Esophagus (tissue), 2 donors: ENCODE data around the gene GH1. TPM values are rescaled to one million over a fixed set of nuclear protein-coding genes. Genes with fewer than 3 reads are reported as not detected.

Experiments
- H3K27ac ChIP-seq, 2 donors: one replicate each; pipeline ENCODE4 v1.5.1; 2013; ENCODE audit warnings: low read depth in 2 of 2, mild to moderate bottlenecking in 2 of 2, inconsistent platforms in 1 of 2, low read length in 1 of 2, moderate library complexity in 1 of 2
- H3K27me3 ChIP-seq, 2 donors: one replicate each; pipeline ENCODE4 v1.6.1; 2013; ENCODE audit warnings: low read length in 2 of 2, control low read depth in 1 of 2, mild to moderate bottlenecking in 1 of 2; ENCODE audit not compliant: insufficient read depth in 2 of 2, control insufficient read depth in 1 of 2
- H3K36me3 ChIP-seq, 2 donors: one replicate each; pipeline ENCODE4 v1.6.1; 2013; ENCODE audit warnings: low read length in 1 of 2; ENCODE audit not compliant: control insufficient read depth in 2 of 2, insufficient read depth in 2 of 2
- H3K4me1 ChIP-seq, 2 donors: one replicate each; pipeline ENCODE4 v1.6.1; 2013; ENCODE audit warnings: low read length in 1 of 2; ENCODE audit not compliant: control insufficient read depth in 2 of 2, insufficient read depth in 2 of 2
- H3K4me3 ChIP-seq, 2 donors: one replicate each; pipeline ENCODE4 v1.5.1; 2013; ENCODE audit warnings: low read length in 2 of 2, mild to moderate bottlenecking in 2 of 2, low read depth in 1 of 2, moderate library complexity in 1 of 2
- H3K9me3 ChIP-seq, 2 donors: one replicate each; pipeline ENCODE4 v1.6.1; 2013; ENCODE audit warnings: mild to moderate bottlenecking in 2 of 2, low read depth in 1 of 2, low read length in 1 of 2, moderate library complexity in 1 of 2; ENCODE audit not compliant: control insufficient read depth in 2 of 2, insufficient read depth in 1 of 2
- WGBS, 2 donors: extraction: QIAGEN DNeasy Blood & Tissue Kit; methylation state at CpG; one replicate each; pipeline ENCODE4 v1.1.7; 2013; 5-methylcytosine and 5-hydroxymethylcytosine counted together
- polyA plus RNA-seq, 2 donors: library from polyadenylated mRNA; stranded (reverse); fragments of 200-250 nt; gene quantifications; one replicate each; pipeline ENCODE4 v1.2.3, GENCODE V29; 2013
- donor health status: healthy with polysubstance abuse.
- donor health status: Bipolar disorder and iron deficiency.

Gene GH1
- polyA plus RNA-seq, 2 donors, result not detected

DNA sequence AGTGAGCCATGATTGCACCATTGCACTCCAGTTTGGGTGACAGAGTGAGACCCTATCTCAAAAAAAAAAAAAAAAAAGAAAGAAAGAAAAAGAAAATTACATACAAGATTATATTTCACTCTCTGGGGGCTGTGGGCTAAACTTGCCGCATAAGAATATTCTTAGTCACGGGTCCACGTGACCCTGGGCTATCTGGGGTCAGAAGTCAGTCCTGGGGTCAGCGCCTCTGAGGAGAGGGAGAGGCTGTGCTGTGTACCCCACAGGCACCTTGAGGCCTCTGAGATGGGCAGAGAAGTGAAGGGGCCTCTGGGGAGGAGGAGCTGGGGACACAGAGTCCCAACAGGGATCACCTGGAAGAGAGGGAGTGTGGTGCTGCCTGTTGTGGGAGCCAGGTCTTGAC, 19.3 kb upstream of the GH1 start:
- no peak overlapping the region for H3K4me3 ChIP-seq
- no peak overlapping the region for H3K27ac ChIP-seq
- no peaks in the 10 kb centered on the region for H3K4me1 ChIP-seq
- H3K9me3 ChIP-seq, result peaks cover 0 to 2% of the 10 kb centered on the region in 2 donors
- no peaks in the 10 kb centered on the region for H3K27me3 ChIP-seq
- no peaks in the 10 kb centered on the region for H3K36me3 ChIP-seq
- 92 to 97% methylated on average over 4 of the region's 4 CpGs for whole genome bisulfite sequencing, 2 donors

DNA sequence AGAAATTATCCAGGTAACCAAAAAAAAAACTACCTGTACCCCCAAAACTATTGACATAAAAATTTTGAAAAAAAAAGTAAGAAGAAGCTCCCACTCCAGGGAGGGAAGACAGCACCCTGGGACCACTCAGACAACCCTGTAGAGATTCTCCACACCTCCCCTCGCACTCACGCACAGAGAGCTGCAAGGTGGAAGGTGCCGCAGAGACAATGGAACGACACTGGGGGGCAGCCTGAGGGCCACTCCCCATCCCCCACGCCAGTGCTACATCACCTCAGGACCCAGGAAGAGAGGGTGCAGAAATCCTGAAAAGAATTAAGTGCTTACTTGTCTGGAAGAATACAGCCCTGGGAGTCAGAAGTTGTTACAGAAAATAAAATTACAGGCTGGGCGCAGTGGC, 18.7 kb upstream of the GH1 start:
- Histone ChIP-seq H3K9me3 (no peaks in the 10 kb centered on the region), H3K27ac (no peak overlapping the region), H3K4me3 (no peak overlapping the region), H3K4me1 (no peaks in the 10 kb centered on the region), H3K36me3 (no peaks in the 10 kb centered on the region), H3K27me3 (no peaks in the 10 kb centered on the region)
- 86 to 87% methylated on average over 6 of the region's 6 CpGs for WGBS, 2 donors

DNA sequence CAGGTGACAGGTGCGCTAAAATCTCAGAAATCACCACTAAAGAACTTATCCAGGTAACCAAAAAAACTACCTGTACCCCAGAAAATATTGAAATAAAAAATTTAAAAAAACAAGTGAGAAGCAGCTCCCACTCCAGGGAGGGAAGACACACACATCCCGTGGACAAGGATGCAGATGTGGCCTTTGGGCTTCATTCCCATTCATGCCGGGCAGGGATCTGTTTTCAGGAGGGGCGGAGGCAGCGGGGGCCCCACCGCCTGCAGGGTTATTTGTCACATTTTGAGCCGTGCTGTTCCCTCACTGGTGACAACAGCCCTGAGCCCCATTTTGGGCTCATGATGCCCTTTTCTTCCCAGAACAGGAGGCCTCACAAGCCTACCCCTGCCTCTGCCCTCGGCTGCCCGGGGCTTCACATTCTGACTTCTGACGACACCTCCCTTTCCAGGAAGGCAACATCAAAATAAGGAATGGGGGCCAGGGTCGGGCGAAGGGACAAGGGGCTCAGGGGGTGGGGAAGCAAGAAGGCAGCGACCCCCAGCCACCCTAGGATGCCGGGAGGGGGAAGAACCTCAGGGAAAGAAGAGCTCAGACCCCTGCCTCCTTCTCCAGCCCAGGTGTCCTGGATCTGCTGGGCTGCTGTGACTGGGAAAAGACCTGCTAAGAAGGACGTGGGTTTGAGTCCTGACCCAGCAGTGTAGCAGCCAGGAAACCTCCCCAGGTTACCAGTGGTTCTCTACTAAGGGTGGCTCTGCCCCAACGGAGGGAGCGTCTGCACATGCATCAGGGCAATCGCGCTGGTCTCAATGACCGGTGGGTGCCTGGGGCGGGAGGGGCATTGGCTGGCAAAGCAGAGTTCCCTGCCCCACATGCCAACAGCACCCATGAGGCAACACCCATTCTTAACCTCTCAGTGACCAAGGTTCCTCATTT, 15.8 kb upstream of the GH1 start:
- Histone ChIP-seq H3K9me3 (peaks cover 0 to 3% of the 10 kb centered on the region in 2 donors), H3K27me3 (no peaks in the 10 kb centered on the region), H3K4me1 (peaks cover 0 to 10% of the 10 kb centered on the region in 2 donors), H3K36me3 (no peaks in the 10 kb centered on the region), H3K4me3 (no peak overlapping the region), H3K27ac (no peak overlapping the region)
- 73 to 76% methylated on average over 21 of the region's 21 CpGs for whole genome bisulfite sequencing, 2 donors

DNA sequence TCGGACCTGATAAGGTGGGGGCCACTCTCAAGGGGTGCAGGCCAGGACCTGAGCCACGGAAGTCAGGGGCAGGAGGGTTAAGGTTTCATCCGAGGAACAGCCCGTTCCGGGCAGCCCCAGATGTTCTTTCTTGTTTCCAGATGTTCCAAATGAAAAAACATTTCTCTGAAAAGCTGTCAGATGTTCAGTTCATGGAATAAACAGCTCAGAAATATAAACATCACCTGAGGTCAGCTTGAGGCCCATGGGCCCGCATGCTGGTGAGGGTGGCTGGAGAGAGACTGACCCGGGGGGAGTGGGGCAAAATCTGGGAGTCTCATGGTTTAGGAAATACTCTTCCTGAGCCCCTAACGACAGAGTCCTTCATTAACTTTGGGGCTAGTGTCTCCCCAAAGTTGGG, 15.0 kb upstream of the GH1 start:
- Histone ChIP-seq H3K27me3 (no peaks in the 10 kb centered on the region), H3K36me3 (no peaks in the 10 kb centered on the region), H3K4me1 (peaks cover 0 to 10% of the 10 kb centered on the region in 2 donors), H3K4me3 (no peak overlapping the region), H3K27ac (no peak overlapping the region), H3K9me3 (peaks cover 0 to 3% of the 10 kb centered on the region in 2 donors)
- 83 to 85% methylated on average over 8 of the region's 8 CpGs for WGBS, 2 donors

DNA sequence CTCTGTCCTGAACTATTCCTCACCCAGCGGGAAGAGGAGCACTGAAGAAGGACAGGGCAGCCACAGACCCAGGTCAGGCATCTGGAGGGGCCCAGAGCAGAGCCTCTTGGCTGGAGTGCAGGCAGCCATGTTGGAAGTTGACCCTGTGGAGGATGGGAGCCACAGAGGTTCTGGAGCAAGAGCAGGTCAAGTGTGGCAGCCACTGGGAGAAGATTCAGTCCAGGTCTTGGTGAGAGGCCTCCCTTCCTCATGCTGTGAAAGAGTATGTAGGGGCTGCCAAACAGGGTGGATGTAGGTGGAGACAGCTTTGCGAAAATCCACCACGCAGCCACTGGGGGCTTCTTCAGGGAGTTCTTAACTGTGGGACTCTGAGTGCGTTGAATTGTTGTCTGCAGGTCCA, 14.1 kb upstream of the GH1 start:
- H3K4me1 ChIP-seq, result peaks cover 0 to 13% of the 10 kb centered on the region in 2 donors
- H3K36me3 ChIP-seq, result no peaks in the 10 kb centered on the region
- WGBS, 2 donors, result 95 to 97% methylated on average over 4 of the region's 4 CpGs
- H3K4me3 ChIP-seq, result no peak overlapping the region
- H3K27ac ChIP-seq, result no peak overlapping the region
- peaks cover 0 to 3% of the 10 kb centered on the region in 2 donors for H3K9me3 ChIP-seq
- H3K27me3 ChIP-seq, result no peaks in the 10 kb centered on the region

DNA sequence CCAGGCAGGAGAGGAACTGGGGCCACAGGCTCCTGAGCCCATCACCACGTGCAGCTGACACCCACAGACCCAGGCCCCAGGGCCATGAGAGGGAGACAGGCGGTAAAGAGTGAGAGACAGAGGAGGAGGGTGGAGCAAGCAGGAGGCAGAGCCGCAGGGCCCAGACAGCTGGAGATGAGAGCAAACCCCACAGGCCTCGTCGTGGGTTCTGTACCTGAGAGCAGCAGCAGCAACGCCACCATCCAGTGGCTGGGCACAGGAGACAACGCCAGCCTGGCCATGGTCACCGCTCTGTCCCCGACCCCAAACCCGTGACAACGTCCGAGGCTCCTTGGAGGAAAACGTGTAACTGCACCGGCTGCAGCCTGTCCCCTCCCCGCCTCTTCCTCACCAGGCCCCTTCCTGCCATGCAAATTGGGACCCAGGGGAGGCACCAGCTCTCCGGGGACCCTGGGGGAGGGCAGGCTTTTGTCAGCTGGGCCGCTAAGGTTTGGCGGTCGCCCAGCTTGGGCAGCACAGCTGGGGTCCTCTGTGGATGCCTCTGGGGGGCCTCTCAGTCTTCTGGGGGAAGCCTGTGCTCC, 13.4 kb upstream of the GH1 start, which contains the start of gene CD79B:
Gene CD79B, minus strand, starts transcription at position 351 of the 581 bp plus-strand sequence. Its CDS starts 70 bp downstream, at position 281.
- WGBS, 2 donors, result 70 to 73% methylated on average over 19 of the region's 19 CpGs
- peak within 1 kb of the TSS; percentile 2 to 68 for H3K27ac ChIP-seq
- H3K4me3 ChIP-seq, result peak within 1 kb of the TSS in 1 of 2 donors; percentile 40
- H3K4me1 ChIP-seq, result peaks cover 0 to 13% of the 10 kb centered on the region in 2 donors
- H3K9me3 ChIP-seq, result peaks cover 0 to 3% of the 10 kb centered on the region in 2 donors
- no peaks in the 10 kb centered on the region for H3K36me3 ChIP-seq
- no peaks in the 10 kb centered on the region for H3K27me3 ChIP-seq

DNA sequence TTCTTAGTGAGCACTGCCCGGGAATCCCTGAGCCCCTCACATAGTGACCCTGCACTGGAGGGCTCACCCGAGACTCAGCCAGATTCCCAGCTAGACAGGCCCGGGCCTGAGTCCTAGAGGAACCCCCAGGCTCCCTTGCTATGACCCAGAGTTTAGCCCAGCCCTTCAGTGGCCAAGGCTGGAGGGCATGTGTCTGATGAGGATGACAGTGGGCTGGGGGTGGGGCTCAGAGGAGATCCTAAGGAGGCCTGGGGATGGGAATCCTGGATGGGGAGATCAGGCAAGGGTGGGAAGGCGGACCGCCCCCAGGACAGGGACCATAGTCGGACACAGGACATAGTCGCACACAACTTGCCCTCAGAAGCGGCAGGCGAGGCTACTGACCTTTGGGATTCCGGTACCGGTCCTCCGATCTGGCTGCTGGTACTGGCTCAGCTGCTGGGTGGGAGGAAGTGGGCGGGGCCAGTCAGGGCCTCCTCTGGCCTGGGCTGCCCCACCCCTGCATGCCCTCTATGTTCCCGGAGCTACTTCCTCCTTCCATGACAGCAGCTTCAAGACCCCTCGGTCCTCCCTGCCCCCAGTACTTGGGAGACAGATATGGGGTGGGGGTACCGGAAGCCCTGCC, 12.4 kb upstream of the GH1 start:
- H3K36me3 ChIP-seq, result no peaks in the 10 kb centered on the region
- WGBS, 2 donors, result 60 to 64% methylated on average over 13 to 16 of the region's 16 CpGs
- H3K9me3 ChIP-seq, result peaks cover 0 to 3% of the 10 kb centered on the region in 2 donors
- no peaks in the 10 kb centered on the region for H3K27me3 ChIP-seq
- peaks cover 0 to 13% of the 10 kb centered on the region in 2 donors for H3K4me1 ChIP-seq
- no peak overlapping the region for H3K4me3 ChIP-seq
- H3K27ac ChIP-seq, result peak overlapping the region; percentile 2 to 68

DNA sequence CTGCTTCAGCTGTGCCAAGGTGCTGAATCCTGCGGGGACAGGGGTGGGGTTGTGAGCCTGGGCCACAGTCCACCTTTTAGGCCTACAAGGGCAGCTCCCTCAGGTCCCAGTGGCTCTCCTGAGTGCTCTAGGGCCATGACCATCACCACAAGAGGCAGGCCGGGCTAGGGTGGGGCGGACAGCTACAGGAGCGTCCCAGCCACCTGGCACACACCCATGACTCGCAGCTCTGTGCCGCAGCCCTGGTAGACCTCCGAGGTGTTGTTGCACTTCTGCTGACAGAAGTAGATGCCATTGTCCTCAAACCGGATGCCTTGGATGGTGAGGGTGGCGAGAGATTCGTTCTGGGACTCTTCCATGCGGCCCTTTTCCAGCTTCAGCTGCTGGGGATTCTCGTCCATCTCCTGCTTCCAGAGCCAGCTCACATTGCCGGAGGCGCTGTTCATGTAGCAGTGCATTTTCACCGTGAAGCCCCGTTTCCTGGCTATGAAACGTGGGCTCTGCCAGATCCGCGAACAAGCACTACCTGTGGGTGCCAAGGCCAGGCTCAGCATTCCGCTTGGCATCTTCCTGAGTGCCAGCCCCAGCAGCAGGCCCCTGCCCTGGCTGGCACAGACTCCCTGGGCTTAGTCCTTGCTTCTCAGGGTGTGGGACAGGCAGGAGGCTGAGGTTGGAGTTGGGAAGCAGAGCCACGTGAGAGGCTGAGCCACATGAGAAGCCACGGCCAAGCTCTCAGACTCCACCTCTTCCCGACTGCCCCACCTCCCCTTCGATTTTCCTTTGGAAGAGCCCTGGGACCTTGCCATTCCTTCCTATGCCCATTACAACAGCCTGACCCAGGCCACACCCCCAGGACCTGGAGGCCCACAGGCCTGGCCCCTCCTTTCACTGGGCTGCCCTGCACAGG, 11.5 kb upstream of the GH1 start:
- peaks cover 0 to 13% of the 10 kb centered on the region in 2 donors for H3K4me1 ChIP-seq
- 53 to 68% methylated on average over 24 of the region's 24 CpGs for WGBS, 2 donors
- H3K4me3 ChIP-seq, result no peak overlapping the region
- peaks cover 0 to 3% of the 10 kb centered on the region in 2 donors for H3K9me3 ChIP-seq
- H3K36me3 ChIP-seq, result no peaks in the 10 kb centered on the region
- no peak overlapping the region for H3K27ac ChIP-seq
- H3K27me3 ChIP-seq, result no peaks in the 10 kb centered on the region
